ENCODE data around the gene FRMD4B. TPM values are rescaled to one million over a fixed set of nuclear protein-coding genes. Genes with fewer than 3 reads are reported as not detected.

Gene FRMD4B
- 1.1 to 2.3 TPM (median 1.9 TPM) in 5 replicates for total RNA-seq (2022; extraction: Qiagen RNA extraction; ENCODE audit: low read depth)

DNA sequence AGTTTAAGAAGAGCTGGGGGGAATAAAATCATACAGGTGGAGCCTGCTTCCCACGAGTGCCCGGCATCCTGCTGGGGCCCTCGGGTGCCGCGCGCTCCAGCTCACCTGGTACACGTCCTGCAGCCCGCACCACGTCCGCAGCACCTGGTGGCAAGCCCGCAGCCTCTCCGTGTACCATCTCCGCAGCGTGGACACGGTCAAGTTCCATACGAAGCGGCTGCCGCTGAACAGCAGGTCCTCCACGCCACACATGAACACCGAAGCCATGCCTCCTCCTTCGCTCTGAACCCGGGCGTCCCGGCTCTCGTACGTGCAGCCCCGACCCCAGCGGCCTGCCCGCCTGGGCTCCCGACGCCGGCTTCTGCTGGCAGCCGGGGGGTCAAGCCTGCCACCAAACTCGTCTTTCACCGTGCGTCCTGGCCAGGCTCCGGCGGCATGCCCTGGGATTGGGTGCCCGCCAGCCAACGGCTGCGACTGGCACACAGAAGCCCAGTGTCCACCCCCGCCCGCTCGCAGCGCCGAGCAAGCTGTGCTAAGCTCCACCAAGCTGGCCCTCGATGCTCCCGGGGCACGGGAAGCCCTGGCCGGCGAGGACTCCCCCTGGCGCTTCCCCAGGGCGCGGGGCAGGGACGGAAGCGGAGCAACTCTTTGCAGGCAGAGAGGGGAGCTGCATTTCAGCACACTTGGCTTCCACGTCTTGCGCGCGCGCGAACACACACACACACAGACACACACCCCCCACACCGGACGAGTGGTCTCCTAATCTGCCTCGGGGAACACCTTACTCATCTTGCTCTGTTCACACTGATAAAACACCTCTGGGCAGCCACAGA is at the start of gene FRMD4B:
TSS of gene FRMD4B (minus strand) at position 366 of the 833 bp plus-strand sequence. CDS start at position 267, 99 bp downstream.

DNA sequence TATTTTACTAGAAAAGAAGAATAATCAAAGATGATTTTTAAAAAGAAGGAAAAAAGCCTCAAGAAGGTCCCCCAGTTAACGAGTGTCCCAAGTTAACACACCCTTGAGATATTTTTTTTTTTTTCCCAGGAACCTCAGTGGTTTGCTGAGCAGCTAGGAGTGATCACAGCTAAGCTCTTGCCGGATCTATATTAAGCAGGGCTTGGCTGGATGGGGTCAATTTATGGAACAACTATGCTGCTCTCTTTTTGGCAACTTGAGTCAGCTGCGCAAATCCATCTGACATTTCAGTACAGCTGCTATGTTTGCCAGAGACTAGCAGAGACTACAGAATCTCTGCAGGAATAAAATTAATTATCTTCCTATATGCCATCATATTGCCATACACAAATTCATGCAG is 263.5 kb downstream of the FRMD4B start, which contains the start of gene LMOD3:
TSS of gene LMOD3 (minus strand) at position 193 of the 400 bp plus-strand sequence. CDS start 209 bp downstream, outside the sequence.

All from A549 treated with DMSO at 1 μM for 4 hours (cell line).